HepG2 (cell line): ENCODE measurements around the gene ORC3.

ENCODE experiments used
- TAF1 ChIP-seq: sonication (generic); formaldehyde crosslinking; IDR thresholded peaks from 2 replicates; pipeline ENCODE4 v1.4.0; 2020; ENCODE audit warnings: missing genetic modification reagents
- ZFX ChIP-seq: sonication (generic); formaldehyde crosslinking; IDR thresholded peaks from 2 replicates; pipeline ENCODE4 v1.4.0; 2020; ENCODE audit warnings: mild to moderate bottlenecking, low read depth, missing genetic modification reagents, moderate library complexity

GRCh38 chr6:87600576-87600975, 10.6 kb downstream of the ORC3 start:
- TF ChIP-seq ZFX (CRISPR knock-in tag) (no peak), TAF1 (no peak)
